ENCODE data around the gene RBM34.

Gene RBM34

GRCh38 chr1:235136111-235136510 lies 24.9 kb downstream of the RBM34 start:
- Mint-ChIP-seq H3K4me1 (ENCODE audit: low read depth) (peaks cover 29% of the 10 kb centered on the region), H3K27ac (peak overlapping the region; percentile 32), H3K27me3 (no peaks in the 10 kb centered on the region), H3K36me3 (ENCODE audit: low read depth) (peaks cover 92% of the 10 kb centered on the region), H3K4me3 (no peak overlapping the region), H3K9me3 (no peaks in the 10 kb centered on the region)
- DNase-seq = no peak

DNA sequence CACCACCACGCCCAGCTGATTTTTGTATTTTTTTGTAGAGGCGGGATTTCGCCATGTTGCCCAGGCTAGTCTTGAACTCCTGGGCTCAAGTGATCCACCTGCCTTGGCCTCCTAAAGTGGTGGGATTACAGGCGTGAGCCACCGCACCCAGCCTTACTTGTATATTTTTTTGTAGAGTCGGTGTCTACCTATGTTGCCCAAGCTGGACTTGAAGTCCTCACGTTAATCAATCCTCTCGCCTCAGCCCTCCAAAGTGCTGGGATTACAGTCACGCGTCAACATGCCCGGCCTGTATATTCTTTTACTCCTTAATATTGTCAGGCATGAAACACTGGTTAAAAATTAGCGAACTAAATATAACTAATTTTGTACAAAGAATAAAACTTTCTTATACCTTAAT lies 26.9 kb downstream of the RBM34 start:
- H3K27me3 Mint-ChIP-seq = no peaks in the 10 kb centered on the region
- peaks cover 23% of the 10 kb centered on the region for H3K4me1 Mint-ChIP-seq (ENCODE audit: low read depth)
- no peak overlapping the region for H3K4me3 Mint-ChIP-seq
- DNase-seq = no peak
- peaks cover 90% of the 10 kb centered on the region for H3K36me3 Mint-ChIP-seq (ENCODE audit: low read depth)
- peak overlapping the region; percentile 24 for H3K27ac Mint-ChIP-seq
- H3K9me3 Mint-ChIP-seq = no peaks in the 10 kb centered on the region

DNA sequence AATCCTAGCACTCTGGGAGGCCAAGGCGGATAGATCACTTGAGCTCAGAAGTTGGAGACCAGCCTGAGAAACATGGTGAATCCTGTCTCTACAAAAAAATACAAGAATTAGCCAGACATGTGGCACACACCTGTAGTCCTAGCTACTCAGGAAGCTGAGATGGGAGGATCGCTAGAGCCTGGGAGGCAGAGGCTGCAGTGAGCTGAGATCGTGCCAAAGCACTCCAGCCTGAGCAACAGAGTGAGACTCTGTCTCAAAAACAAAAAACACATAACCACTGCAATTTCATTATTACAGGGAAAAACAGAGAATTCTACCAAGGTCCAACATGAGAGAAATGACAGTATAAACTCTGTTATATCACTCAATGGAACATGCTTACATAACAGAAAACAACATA lies 28.0 kb downstream of the RBM34 start:
- Mint-ChIP-seq H3K27ac (peak overlapping the region; percentile 58), H3K4me1 (ENCODE audit: low read depth) (peaks cover 18% of the 10 kb centered on the region), H3K4me3 (no peak overlapping the region), H3K9me3 (no peaks in the 10 kb centered on the region), H3K27me3 (no peaks in the 10 kb centered on the region), H3K36me3 (ENCODE audit: low read depth) (peaks cover 89% of the 10 kb centered on the region)
- DNase-seq = no peak

DNA sequence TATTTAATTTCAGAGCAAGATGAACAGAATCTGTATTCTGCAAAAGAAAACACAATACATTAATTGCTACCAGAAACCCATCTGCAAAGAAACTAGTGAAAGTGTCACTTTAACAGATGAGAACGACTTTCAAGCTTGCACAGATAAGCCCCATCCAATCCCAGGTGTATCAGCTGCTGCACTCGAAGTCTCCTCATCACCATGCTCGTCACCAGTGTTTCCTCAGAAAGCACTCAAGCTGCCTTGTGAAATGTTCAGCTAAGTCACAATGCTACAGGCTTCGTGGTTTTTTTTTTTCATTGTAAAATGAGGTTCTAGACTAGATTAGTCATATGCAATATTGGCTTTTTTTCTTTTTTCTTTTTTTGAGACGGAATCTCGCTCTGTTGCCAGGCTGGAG lies 29.1 kb downstream of the RBM34 start:
- H3K4me3 Mint-ChIP-seq = no peak overlapping the region
- H3K9me3 Mint-ChIP-seq = no peaks in the 10 kb centered on the region
- H3K27ac Mint-ChIP-seq = peak overlapping the region; percentile 73
- DNase-seq = no peak
- H3K4me1 Mint-ChIP-seq (ENCODE audit: low read depth) = peaks cover 22% of the 10 kb centered on the region
- H3K36me3 Mint-ChIP-seq (ENCODE audit: low read depth) = peaks cover 89% of the 10 kb centered on the region
- H3K27me3 Mint-ChIP-seq = no peaks in the 10 kb centered on the region

GRCh38 chr1:235130766-235131270 lies 30.2 kb downstream of the RBM34 start:
- H3K27me3 Mint-ChIP-seq = no peaks in the 10 kb centered on the region
- no peak for DNase-seq
- no peaks in the 10 kb centered on the region for H3K9me3 Mint-ChIP-seq
- peaks cover 33% of the 10 kb centered on the region for H3K4me1 Mint-ChIP-seq (ENCODE audit: low read depth)
- H3K4me3 Mint-ChIP-seq = no peak overlapping the region
- H3K27ac Mint-ChIP-seq = peak overlapping the region; percentile 0
- H3K36me3 Mint-ChIP-seq (ENCODE audit: low read depth) = peaks cover 89% of the 10 kb centered on the region

GRCh38 chr1:235129774-235130570 lies 31.1 kb downstream of the RBM34 start:
- Mint-ChIP-seq H3K4me1 (ENCODE audit: low read depth) (peaks cover 40% of the 10 kb centered on the region), H3K4me3 (no peak overlapping the region), H3K9me3 (no peaks in the 10 kb centered on the region), H3K36me3 (ENCODE audit: low read depth) (peaks cover 88% of the 10 kb centered on the region), H3K27me3 (no peaks in the 10 kb centered on the region), H3K27ac (peak overlapping the region; percentile 99)
- no peak for DNase-seq

- no peaks in the 10 kb centered on the region for H3K9me3 Mint-ChIP-seq
- H3K36me3 Mint-ChIP-seq (ENCODE audit: low read depth) = peaks cover 88% of the 10 kb centered on the region
- no peaks in the 10 kb centered on the region for H3K27me3 Mint-ChIP-seq
- peak within 1 kb of the TSS; percentile 99 for H3K27ac Mint-ChIP-seq
- peaks cover 52% of the 10 kb centered on the region for H3K4me1 Mint-ChIP-seq (ENCODE audit: low read depth)
- peak within 1 kb of the TSS; percentile 99 for H3K4me3 Mint-ChIP-seq
- DNase-seq = peak; percentile 94
Measured at GRCh38 chr1:235128456-235129328, 32.4 kb downstream of the RBM34 start, which contains the start of gene TOMM20. Gene TOMM20 (minus strand): TSS chr1:235128837. CDS start chr1:235128715, 122 bp downstream.

GRCh38 chr1:235127732-235128455 lies 33.2 kb downstream of the RBM34 start:
- H3K9me3 Mint-ChIP-seq = no peaks in the 10 kb centered on the region
- peak overlapping the region; percentile 99 for H3K4me3 Mint-ChIP-seq
- peaks cover 58% of the 10 kb centered on the region for H3K4me1 Mint-ChIP-seq (ENCODE audit: low read depth)
- peak; percentile 51 for DNase-seq
- peaks cover 90% of the 10 kb centered on the region for H3K36me3 Mint-ChIP-seq (ENCODE audit: low read depth)
- peak overlapping the region; percentile 99 for H3K27ac Mint-ChIP-seq
- H3K27me3 Mint-ChIP-seq = no peaks in the 10 kb centered on the region

GRCh38 chr1:235127203-235127602 lies 33.8 kb downstream of the RBM34 start:
- peaks cover 60% of the 10 kb centered on the region for H3K4me1 Mint-ChIP-seq (ENCODE audit: low read depth)
- H3K9me3 Mint-ChIP-seq = no peaks in the 10 kb centered on the region
- no peaks in the 10 kb centered on the region for H3K27me3 Mint-ChIP-seq
- peak overlapping the region; percentile 99 for H3K27ac Mint-ChIP-seq
- H3K36me3 Mint-ChIP-seq (ENCODE audit: low read depth) = peaks cover 90% of the 10 kb centered on the region
- no peak for DNase-seq
- H3K4me3 Mint-ChIP-seq = peak overlapping the region; percentile 99

DNA sequence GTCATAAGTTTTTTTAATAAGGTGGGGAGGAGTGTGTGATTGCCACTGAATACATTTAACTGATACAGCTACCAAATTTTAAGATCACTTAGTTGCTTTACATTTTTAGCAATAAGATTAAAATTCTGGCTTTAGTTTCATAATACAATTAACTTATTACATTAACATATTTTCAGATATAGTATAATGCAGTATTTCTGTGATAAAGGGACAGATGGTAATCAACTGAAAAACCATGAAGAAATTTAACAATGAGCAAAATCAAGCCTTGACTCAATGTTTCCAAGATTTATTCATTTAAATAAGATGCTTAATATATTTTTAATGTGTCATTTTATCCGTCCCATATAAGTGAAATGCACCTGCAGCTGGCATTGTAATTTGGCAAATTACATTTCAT lies 36.4 kb downstream of the RBM34 start:
- H3K27ac Mint-ChIP-seq = peak overlapping the region; percentile 81
- peaks cover 91% of the 10 kb centered on the region for H3K36me3 Mint-ChIP-seq (ENCODE audit: low read depth)
- H3K9me3 Mint-ChIP-seq = no peaks in the 10 kb centered on the region
- DNase-seq = no peak
- H3K4me3 Mint-ChIP-seq = peak overlapping the region; percentile 99
- H3K27me3 Mint-ChIP-seq = no peaks in the 10 kb centered on the region
- H3K4me1 Mint-ChIP-seq (ENCODE audit: low read depth) = peaks cover 65% of the 10 kb centered on the region

DNA sequence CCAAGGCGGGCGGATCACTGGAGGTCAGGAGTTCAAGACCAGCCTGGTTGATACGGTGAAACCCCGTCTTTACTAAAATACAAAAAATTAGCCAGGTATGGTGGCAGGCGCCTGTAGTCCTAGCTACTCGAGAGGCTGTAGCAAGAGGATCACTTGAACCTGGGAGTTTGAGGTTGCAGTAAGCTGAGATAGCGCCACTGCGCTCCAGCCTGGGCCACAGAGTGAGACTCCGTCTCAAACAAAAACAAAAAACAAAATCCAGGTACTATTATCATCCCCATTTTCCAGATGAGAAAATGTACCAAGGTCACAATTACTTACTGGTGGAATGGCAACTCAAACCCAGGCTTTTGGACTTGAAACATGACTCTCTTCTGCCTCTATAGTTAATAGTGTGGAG lies 36.9 kb downstream of the RBM34 start:
- DNase-seq = no peak
- Mint-ChIP-seq H3K4me1 (ENCODE audit: low read depth) (peaks cover 66% of the 10 kb centered on the region), H3K27me3 (no peaks in the 10 kb centered on the region), H3K27ac (peak overlapping the region; percentile 81), H3K36me3 (ENCODE audit: low read depth) (peaks cover 96% of the 10 kb centered on the region), H3K4me3 (peak overlapping the region; percentile 99), H3K9me3 (no peaks in the 10 kb centered on the region)

DNA sequence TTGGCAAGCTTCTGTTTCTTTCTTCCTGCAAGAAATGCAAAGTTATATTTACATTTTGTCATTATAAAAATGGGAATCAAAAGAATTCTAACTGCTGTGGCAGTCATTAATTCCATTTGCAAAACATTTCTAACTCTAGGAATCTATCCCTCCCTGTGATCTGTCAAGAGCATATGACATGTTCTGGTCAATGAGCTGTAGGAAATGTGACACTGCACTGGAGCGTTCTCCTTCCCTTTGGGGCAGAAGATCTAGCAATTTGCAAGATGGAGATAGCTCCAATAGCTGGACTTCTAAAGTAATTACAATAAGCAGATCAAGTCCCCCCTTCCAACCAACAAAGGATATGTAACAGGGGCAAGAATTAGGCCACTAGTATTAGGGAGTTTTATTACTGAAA lies 38.7 kb downstream of the RBM34 start:
- no peak overlapping the region for H3K4me3 Mint-ChIP-seq
- H3K27ac Mint-ChIP-seq = peak overlapping the region; percentile 81
- peaks cover 97% of the 10 kb centered on the region for H3K36me3 Mint-ChIP-seq (ENCODE audit: low read depth)
- no peaks in the 10 kb centered on the region for H3K9me3 Mint-ChIP-seq
- DNase-seq = no peak
- H3K27me3 Mint-ChIP-seq = no peaks in the 10 kb centered on the region
- H3K4me1 Mint-ChIP-seq (ENCODE audit: low read depth) = peaks cover 65% of the 10 kb centered on the region

GRCh38 chr1:235113183-235113917 lies 47.7 kb downstream of the RBM34 start:
- Mint-ChIP-seq H3K36me3 (ENCODE audit: low read depth) (peaks cover 96% of the 10 kb centered on the region), H3K4me3 (no peak overlapping the region), H3K27me3 (no peaks in the 10 kb centered on the region), H3K9me3 (no peaks in the 10 kb centered on the region), H3K27ac (peak overlapping the region; percentile 45), H3K4me1 (ENCODE audit: low read depth) (peaks cover 21% of the 10 kb centered on the region)
- DNase-seq = no peak
